Astrocyte of the cerebellum (primary cell): Measurements from ENCODE around the gene C17orf75.

Experiments
- DNase-seq: peaks from one replicate; pipeline ENCODE4 v3.0.0-alpha.2; 2011; ENCODE audit warnings: low read depth
- H3K4me3 ChIP-seq: 2 replicates; pipeline ENCODE4 v1.5.1; 2011; ENCODE audit warnings: mild to moderate bottlenecking, low read depth, low read length, moderate library complexity
- in situ Hi-C: cut with HindIII; loops from 2 replicates; pipeline ENCODE4 v1.10.0; 2017; ENCODE audit warnings: low sequenced_read_pairs
- TF ChIP-seq, protein P1 (sequence below): IDR thresholded peaks from 2 replicates; pipeline ENCODE4 v1.5.1; 2012; ENCODE audit warnings: low read length, low read depth, moderate library complexity, mild to moderate bottlenecking; ENCODE audit errors: missing control alignments

The C17orf75 gene

DNA sequence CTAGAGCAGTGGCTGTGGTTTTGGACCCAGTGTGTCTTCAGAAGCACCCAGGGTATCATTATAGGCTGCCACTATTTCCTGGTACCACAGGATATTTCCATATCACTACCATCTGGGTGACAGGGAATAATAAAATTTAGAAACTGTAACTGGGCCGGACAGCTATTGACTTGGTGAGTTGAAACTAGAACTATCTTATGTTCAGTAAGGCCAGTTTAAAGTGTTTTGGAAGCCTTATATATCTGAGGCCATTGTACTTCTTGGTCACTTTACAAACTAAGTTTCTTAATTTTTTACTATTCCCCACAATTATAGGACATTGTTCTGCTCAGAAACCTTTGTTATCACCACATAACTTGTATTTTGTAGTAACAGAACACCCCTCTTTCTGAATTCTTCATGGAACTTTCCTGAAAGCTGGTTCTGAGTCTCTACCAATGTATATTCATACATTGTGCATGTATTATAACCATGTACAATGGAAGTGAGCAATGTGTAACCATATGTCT lies 42.0 kb upstream of the C17orf75 start:
- H3K4me3 ChIP-seq = no peak overlapping the region
- TF ChIP-seq, protein P1, sequence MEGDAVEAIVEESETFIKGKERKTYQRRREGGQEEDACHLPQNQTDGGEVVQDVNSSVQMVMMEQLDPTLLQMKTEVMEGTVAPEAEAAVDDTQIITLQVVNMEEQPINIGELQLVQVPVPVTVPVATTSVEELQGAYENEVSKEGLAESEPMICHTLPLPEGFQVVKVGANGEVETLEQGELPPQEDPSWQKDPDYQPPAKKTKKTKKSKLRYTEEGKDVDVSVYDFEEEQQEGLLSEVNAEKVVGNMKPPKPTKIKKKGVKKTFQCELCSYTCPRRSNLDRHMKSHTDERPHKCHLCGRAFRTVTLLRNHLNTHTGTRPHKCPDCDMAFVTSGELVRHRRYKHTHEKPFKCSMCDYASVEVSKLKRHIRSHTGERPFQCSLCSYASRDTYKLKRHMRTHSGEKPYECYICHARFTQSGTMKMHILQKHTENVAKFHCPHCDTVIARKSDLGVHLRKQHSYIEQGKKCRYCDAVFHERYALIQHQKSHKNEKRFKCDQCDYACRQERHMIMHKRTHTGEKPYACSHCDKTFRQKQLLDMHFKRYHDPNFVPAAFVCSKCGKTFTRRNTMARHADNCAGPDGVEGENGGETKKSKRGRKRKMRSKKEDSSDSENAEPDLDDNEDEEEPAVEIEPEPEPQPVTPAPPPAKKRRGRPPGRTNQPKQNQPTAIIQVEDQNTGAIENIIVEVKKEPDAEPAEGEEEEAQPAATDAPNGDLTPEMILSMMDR = no peak
- in situ Hi-C loops = no loop called here
- no peak for DNase-seq

DNA sequence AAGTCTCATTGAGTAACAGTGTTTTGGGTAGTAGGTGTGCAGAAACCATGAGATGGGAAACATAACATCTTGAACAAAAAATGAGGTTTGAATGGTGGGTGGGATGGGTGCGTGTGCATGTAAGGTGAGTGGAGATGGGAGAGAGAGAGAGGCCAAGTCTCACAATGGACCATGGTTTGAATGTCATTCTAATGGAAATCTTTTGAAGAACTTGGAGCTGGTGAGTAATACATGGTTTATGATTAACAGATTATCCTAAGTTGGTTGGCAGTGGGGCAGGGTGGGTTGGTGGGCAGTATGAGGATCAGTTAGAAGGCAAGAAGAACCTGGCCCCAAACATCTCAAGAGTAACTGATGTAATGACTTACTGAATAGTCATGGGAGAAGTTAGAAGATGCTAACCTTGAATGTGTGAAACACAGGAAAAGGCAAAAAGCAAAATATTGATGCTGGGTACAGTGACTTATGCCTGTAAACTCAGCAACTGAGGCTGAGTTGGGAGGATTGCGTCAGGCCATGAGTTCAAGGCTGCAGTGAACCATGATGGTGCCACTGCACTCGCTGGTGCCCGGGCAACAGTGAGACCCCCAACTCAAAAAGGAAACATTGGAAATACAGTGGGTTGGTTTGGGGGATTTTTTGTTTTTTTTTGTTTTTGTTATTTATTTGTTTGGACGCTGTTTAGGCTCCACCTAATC lies 40.7 kb upstream of the C17orf75 start:
- TF ChIP-seq, protein P1 = no peak
- in situ Hi-C loops = no loop called here
- no peak for DNase-seq
- no peak overlapping the region for H3K4me3 ChIP-seq

DNA sequence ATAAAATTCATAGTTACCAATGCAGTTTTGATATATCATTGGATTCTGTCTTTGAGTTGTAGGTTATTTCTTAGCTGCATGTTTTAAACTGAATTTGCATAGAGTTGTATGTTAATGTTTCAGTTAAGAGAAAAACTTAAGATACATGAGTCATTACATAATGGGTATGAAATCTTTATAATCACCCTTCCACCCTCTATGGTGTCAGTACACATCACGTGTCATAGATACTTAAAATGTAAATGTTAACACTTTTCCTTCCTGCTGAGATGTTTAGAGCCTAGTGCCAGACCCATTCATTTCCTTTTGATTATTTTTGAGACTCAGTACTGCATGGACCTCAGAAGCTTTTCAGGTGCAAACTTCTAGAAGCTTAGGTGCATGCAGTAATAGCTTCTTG lies 28.5 kb upstream of the C17orf75 start:
- TF ChIP-seq, protein P1 = no peak
- no peak overlapping the region for H3K4me3 ChIP-seq
- DNase-seq = no peak
- in situ Hi-C loops = no loop called here

DNA sequence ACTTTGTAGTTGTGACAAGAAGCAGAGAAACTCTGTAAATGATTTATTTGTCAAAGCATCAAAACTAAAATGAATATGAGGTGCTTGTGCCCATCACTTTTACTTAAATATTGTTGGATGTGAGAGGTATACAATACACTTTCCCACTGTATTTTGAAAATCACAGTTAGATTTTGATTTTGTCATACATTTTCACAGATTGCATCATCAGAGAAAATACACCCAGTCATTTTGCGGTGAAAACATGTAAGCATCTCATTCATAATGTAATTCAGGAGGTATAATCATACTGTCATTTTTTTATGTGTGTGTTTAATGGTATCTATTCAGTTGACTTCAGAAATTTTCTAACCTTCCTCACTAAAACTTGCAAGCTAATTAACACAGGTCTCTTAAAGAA lies 19.3 kb upstream of the C17orf75 start:
- no peak overlapping the region for H3K4me3 ChIP-seq
- TF ChIP-seq, protein P1 = no peak
- in situ Hi-C loops = no loop called here
- DNase-seq = no peak

DNA sequence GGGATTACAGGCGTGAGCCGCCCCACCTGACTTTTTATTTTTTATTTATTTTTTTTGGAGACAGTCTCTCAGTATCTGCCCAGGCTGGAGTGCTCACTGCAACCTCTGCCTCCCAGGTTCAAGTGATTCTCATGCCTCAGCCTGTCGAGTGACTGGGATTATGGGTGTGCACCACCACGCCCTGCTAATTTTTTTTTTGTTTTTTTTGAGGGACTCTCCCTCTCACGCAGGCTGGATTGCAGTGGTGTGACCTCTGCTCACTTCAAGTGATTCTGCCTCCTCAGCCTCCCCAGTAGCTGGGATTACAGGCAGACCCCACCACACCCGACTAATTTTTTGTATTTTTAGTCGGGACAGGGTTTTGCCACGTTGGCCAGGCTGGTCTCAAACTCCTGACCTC lies 15.6 kb upstream of the C17orf75 start:
- DNase-seq = no peak
- no peak overlapping the region for H3K4me3 ChIP-seq
- in situ Hi-C loops = no loop called here
- TF ChIP-seq, protein P1 = no peak

DNA sequence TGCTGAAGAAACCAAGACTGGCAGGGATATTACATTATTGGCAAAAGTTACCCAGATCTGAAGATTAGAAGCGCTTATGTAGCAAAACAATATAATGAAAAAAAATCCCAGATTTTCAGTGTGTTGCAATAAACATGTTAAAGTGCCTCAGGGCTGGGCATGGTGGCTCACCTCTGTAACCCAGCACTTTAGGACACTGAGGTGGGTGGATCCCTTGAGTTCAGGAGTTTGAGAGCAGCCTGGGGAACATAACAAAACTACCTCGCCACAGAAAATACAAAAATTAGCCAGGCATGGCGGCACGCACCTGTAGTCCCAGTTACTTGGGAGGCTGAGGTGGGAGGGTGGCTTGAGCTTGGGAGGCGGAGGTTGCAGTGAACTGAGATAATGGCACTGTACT lies 14.8 kb upstream of the C17orf75 start:
- DNase-seq = no peak
- H3K4me3 ChIP-seq = no peak overlapping the region
- in situ Hi-C loops = no loop called here
- TF ChIP-seq, protein P1 = no peak

DNA sequence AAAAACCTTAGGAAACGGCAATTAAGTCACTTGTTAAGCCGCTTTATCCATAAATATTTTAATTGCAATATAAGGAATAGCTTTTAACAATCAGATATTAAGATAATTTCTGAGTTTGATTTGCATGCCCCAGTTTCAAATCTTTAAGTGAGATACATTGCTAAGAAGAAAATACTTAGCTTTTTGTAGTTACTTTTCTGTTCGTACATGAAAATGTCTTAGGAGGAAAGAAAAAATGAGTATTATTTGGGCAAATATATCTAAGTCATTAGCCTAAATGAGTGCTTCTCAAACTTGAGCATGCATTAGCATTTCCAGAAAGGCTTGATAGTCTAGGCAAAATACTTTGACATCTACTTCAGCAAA lies 14.4 kb upstream of the C17orf75 start:
- no peak for DNase-seq
- in situ Hi-C loops = no loop called here
- TF ChIP-seq, protein P1 = no peak
- H3K4me3 ChIP-seq = no peak overlapping the region
